Measurements from ENCODE around the gene PNPLA5. TPM values are rescaled to one million over a fixed set of nuclear protein-coding genes. Genes with fewer than 3 reads are reported as not detected.
"Not testable (repeated sequence)": the region's sequence is repeated elsewhere in the genome, so short reads cannot be mapped to it uniquely, and the experiment has no call there.

Gene PNPLA5
- total RNA-seq, 2 donors from 2014 or later: not detected

- peaks cover 4% of the 10 kb centered on the region for H3K36me3 Mint-ChIP-seq (ENCODE audit: low read depth)
- DNase-seq: peak in 1 of 3 donors; percentile 38
- H3K4me3 Mint-ChIP-seq: peak overlapping the region; percentile 13
- H3K9me3 ChIP-seq (ENCODE audit: control insufficient read depth, low read length, poor library complexity, severe bottlenecking): no peaks in the 10 kb centered on the region
- no peak overlapping the region for H3K27ac Mint-ChIP-seq
- peaks cover 64% of the 10 kb centered on the region for H3K27me3 Mint-ChIP-seq
- peak; percentile 66 for ATAC-seq
- peaks cover 10% of the 10 kb centered on the region for H3K4me1 Mint-ChIP-seq
Observed at GRCh38 chr22:43883012-43883661, 8.7 kb downstream of the PNPLA5 start.

DNA sequence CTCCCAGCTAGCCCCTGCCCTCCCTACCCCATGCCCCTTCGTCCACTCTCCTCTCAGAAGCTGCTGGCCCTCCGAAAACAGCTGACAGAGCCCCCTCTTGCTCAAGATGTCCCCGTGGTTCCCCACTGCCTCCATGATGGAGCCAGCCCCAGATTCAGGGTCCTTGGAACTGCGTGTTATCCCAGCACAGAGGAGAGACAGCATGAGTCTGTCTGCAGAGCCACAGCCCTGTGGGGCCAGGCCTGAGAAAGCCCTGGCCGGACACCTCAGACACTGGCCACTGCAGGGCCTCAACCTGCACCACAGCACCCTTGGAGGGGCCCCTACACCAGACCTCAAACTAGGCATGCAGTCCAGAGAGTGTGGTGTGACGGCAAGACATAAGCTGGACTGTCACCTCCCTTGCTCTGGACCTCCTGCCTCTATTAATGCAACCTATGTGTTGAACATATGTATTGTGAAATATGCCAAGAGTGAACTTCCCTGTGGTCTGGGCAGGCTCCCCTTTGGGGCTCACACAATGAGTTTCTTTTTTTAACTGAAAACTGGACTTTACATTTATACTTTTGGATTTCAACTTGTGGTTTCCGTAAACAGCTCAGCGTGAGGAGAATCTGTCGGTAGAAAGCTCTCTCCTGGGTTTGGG, 9.6 kb downstream of the PNPLA5 start:
- no peak for DNase-seq
- peaks cover 4% of the 10 kb centered on the region for H3K36me3 Mint-ChIP-seq (ENCODE audit: low read depth)
- H3K4me3 Mint-ChIP-seq: no peak overlapping the region
- H3K9me3 ChIP-seq (ENCODE audit: control insufficient read depth, low read length, poor library complexity, severe bottlenecking): no peaks in the 10 kb centered on the region
- no peak for ATAC-seq
- peaks cover 10% of the 10 kb centered on the region for H3K4me1 Mint-ChIP-seq
- H3K27me3 Mint-ChIP-seq: peaks cover 64% of the 10 kb centered on the region
- no peak overlapping the region for H3K27ac Mint-ChIP-seq

DNA sequence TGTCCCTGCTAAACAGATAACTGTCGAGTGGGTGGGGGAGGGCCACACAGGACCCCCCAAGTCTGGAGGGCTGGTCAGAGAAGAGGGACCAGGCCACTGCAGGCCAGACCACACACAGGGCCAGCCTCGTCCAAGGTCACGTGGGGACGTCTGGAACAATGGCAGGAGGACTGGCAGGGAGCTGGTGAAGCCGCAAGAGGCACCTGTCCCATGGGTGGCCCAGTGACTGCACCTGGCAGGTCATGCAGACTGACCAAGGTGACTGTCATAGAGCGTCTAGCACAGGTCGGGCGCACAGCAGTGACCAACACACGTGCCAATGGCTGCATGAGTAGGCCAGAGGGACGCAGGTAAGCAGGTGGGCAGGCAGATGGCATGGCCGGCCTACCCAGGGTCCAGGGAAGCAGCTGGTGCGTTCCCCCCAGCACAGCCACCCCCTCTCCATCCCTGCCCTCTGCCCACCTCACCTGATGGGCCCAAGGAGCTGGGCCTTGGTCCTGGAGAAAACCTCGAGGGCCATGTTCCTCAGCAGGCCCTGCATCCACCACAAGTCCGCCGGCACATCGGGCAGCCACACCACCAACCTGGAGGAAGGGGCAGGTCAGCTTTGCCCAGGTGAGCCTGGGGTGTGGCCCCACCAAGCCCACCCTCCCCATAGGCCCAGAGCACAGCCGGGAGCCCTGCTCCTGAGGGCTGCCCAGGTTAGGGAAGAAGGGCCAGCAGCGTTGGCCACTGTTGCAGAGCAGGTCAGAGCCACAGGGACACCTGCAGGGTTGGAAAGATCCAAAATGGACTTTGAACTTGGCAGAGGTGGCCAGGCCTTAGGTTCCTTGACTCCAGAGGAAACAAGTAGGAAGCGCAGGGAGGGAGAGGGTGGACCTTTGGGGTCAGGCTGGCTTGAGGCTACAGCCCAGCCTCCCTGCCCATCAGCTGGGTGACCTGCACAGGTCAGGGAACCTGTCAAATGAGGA, 10.4 kb downstream of the PNPLA5 start:
- H3K27me3 Mint-ChIP-seq: peaks cover 62% of the 10 kb centered on the region
- DNase-seq (no peak), ATAC-seq (no peak)
- H3K4me1 Mint-ChIP-seq: peaks cover 10% of the 10 kb centered on the region
- H3K4me3 Mint-ChIP-seq: no peak overlapping the region
- no peaks in the 10 kb centered on the region for H3K9me3 ChIP-seq (ENCODE audit: control insufficient read depth, low read length, poor library complexity, severe bottlenecking)
- no peak overlapping the region for H3K27ac Mint-ChIP-seq
- peaks cover 2% of the 10 kb centered on the region for H3K36me3 Mint-ChIP-seq (ENCODE audit: low read depth)

GRCh38 chr22:43880541-43880991, 11.2 kb downstream of the PNPLA5 start:
- no peak for ATAC-seq
- no peaks in the 10 kb centered on the region for H3K9me3 ChIP-seq (ENCODE audit: control insufficient read depth, low read length, poor library complexity, severe bottlenecking)
- no peak overlapping the region for H3K4me3 Mint-ChIP-seq
- H3K27ac Mint-ChIP-seq: no peak overlapping the region
- H3K27me3 Mint-ChIP-seq: peaks cover 65% of the 10 kb centered on the region
- H3K36me3 Mint-ChIP-seq (ENCODE audit: low read depth): peaks cover 2% of the 10 kb centered on the region
- H3K4me1 Mint-ChIP-seq: peaks cover 10% of the 10 kb centered on the region
- no peak for DNase-seq

- H3K4me1 Mint-ChIP-seq: peaks cover 10% of the 10 kb centered on the region
- H3K9me3 ChIP-seq (ENCODE audit: control insufficient read depth, low read length, poor library complexity, severe bottlenecking): no peaks in the 10 kb centered on the region
- no peak overlapping the region for H3K27ac Mint-ChIP-seq
- peaks cover 2% of the 10 kb centered on the region for H3K36me3 Mint-ChIP-seq (ENCODE audit: low read depth)
- peaks cover 68% of the 10 kb centered on the region for H3K27me3 Mint-ChIP-seq
- no peak overlapping the region for H3K4me3 Mint-ChIP-seq
- ATAC-seq (no peak), DNase-seq (no peak)
Observed at GRCh38 chr22:43879901-43880540, 11.8 kb downstream of the PNPLA5 start.

DNA sequence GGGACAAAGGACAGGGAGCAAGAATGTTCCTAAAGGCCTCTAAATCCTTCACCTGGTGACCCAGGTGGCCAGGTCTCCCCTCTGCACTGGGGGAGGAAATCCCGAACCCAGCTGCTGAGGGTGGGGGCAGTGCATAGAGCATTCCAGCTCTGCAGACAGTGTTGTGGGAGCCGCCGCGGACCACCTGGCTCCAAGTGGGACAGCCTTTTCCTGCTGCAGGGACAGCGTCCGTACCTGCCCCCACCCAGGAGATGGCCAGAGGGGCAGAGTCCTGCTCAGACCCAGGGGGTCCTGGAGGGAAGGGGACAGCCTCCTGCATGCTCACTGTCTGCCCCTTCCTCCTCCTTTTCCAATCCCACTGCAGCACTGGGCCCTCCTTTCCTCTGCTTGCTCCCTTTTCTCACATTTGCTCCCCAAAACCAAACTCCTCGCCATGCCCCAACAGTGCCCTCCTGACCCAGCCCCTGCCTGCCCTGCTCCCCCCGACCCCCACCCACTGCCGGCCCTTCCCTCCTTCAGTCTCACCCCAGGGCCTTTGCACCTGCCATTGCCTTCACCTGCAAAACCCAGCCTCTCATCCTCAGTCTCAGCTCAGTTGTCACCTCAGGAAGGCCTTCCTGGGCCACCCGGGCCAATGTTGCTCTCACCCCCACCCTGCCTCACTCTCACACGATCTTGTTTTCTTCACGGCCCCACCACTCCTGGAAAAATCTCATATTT, 12.8 kb downstream of the PNPLA5 start:
- H3K4me3 Mint-ChIP-seq: no peak overlapping the region
- no peaks in the 10 kb centered on the region for H3K9me3 ChIP-seq (ENCODE audit: control insufficient read depth, low read length, poor library complexity, severe bottlenecking)
- H3K27me3 Mint-ChIP-seq: peaks cover 73% of the 10 kb centered on the region
- DNase-seq: no peak
- no peak for ATAC-seq
- peaks cover 6% of the 10 kb centered on the region for H3K4me1 Mint-ChIP-seq
- peaks cover 2% of the 10 kb centered on the region for H3K36me3 Mint-ChIP-seq (ENCODE audit: low read depth)
- no peak overlapping the region for H3K27ac Mint-ChIP-seq

DNA sequence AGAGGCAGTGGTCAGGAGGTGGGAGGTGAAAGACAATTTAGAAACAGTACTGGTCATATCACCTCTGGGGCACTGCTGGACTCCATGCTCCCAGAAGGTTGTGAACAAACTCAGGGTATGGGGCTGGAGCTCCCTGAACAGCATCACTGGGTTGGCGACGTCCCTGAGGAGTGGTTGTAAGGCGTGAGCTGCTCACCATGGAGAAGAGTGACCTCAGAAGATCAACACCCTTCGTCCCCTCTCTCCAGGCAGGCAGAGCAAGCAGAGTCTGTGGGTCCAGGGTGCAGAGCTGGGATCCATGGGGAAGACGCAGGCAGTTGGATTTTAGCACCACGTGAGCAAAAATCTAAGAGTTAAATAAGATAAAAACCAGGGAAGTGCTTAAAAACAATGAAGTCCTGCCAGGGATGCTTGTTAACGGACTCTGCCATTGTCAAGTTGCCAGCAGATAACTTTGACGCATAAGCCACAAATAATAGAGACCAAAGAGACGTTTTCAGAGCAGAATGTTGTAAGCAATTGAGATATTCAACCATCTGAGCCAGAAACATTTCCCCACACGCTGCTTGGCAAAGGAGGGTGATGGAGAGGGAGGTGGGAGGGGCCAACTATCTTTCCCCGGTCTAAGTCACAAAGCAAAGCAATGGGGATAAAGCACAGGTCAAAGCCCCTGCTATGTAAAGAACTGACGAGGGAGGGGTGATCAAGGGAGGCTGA, 13.6 kb downstream of the PNPLA5 start:
- H3K9me3 ChIP-seq (ENCODE audit: control insufficient read depth, low read length, poor library complexity, severe bottlenecking): no peaks in the 10 kb centered on the region
- DNase-seq (no peak), ATAC-seq (no peak)
- Mint-ChIP-seq H3K27ac (no peak overlapping the region), H3K36me3 (ENCODE audit: low read depth) (peaks cover 2% of the 10 kb centered on the region), H3K4me1 (peaks cover 6% of the 10 kb centered on the region), H3K4me3 (no peak overlapping the region), H3K27me3 (peaks cover 78% of the 10 kb centered on the region)

GRCh38 chr22:43876866-43877509, 14.8 kb downstream of the PNPLA5 start:
- peaks cover 75% of the 10 kb centered on the region for H3K27me3 Mint-ChIP-seq
- H3K9me3 ChIP-seq (ENCODE audit: control insufficient read depth, low read length, poor library complexity, severe bottlenecking): no peaks in the 10 kb centered on the region
- DNase-seq (no peak), ATAC-seq (no peak)
- H3K36me3 Mint-ChIP-seq (ENCODE audit: low read depth): peaks cover 2% of the 10 kb centered on the region
- no peaks in the 10 kb centered on the region for H3K4me1 Mint-ChIP-seq
- no peak overlapping the region for H3K27ac Mint-ChIP-seq
- no peak overlapping the region for H3K4me3 Mint-ChIP-seq

- no peaks in the 10 kb centered on the region for H3K4me1 Mint-ChIP-seq
- H3K4me3 Mint-ChIP-seq: no peak overlapping the region
- H3K36me3 Mint-ChIP-seq (ENCODE audit: low read depth): no peaks in the 10 kb centered on the region
- no peak overlapping the region for H3K27ac Mint-ChIP-seq
- no peaks in the 10 kb centered on the region for H3K9me3 ChIP-seq (ENCODE audit: control insufficient read depth, low read length, poor library complexity, severe bottlenecking)
- ATAC-seq (no peak), DNase-seq (no peak)
- peaks cover 36% of the 10 kb centered on the region for H3K27me3 Mint-ChIP-seq
Observed at GRCh38 chr22:43869799-43870198, 22.0 kb downstream of the PNPLA5 start.

- not testable (repeated sequence) for ATAC-seq; H3K4me3 Mint-ChIP-seq; DNase-seq; H3K9me3 ChIP-seq (ENCODE audit: control insufficient read depth, low read length, poor library complexity, severe bottlenecking); H3K36me3 Mint-ChIP-seq (ENCODE audit: low read depth); H3K4me1 Mint-ChIP-seq; H3K27ac Mint-ChIP-seq
- peaks cover 36% of the 10 kb centered on the region for H3K27me3 Mint-ChIP-seq
Observed at GRCh38 chr22:43869001-43869400, 22.8 kb downstream of the PNPLA5 start.

- Mint-ChIP-seq H3K27ac (no peak overlapping the region), H3K36me3 (ENCODE audit: low read depth) (no peaks in the 10 kb centered on the region), H3K27me3 (peaks cover 35% of the 10 kb centered on the region), H3K4me3 (no peak overlapping the region), H3K4me1 (no peaks in the 10 kb centered on the region)
- no peak for DNase-seq
- H3K9me3 ChIP-seq (ENCODE audit: control insufficient read depth, low read length, poor library complexity, severe bottlenecking): no peaks in the 10 kb centered on the region
- no peak for ATAC-seq
Observed at GRCh38 chr22:43867839-43868635, 23.8 kb downstream of the PNPLA5 start.
